Astrocyte (in vitro differentiated cells and primary cell): ENCODE measurements around the gene DCDC1. TPM values are rescaled to one million over a fixed set of nuclear protein-coding genes. Genes with fewer than 3 reads are reported as not detected.

Experiments used
- DNase-seq: peaks from one replicate; pipeline ENCODE4 v3.0.0-alpha.2; 2010; ENCODE audit warnings: low read depth
- FAIRE-seq: peaks from 2 replicates; lab custom pipeline; 2011; peaks lifted over from hg19 to GRCh38; lab: Jason Lieb, UNC
- H2AFZ ChIP-seq: 2 replicates; pipeline ENCODE4 v1.6.0; 2012; ENCODE audit warnings: low read depth, low read length, inconsistent platforms
- H3K27ac ChIP-seq: 2 replicates; pipeline ENCODE4 v1.5.1; 2011; ENCODE audit warnings: low read depth, low read length, inconsistent platforms
- H3K27me3 ChIP-seq: 2 replicates; pipeline ENCODE4 v1.6.0; 2011; ENCODE audit warnings: low read length, inconsistent platforms; ENCODE audit not compliant: insufficient read depth
- H3K36me3 ChIP-seq: 2 replicates; pipeline ENCODE4 v1.5.1; 2011; ENCODE audit warnings: low read length, inconsistent platforms; ENCODE audit not compliant: insufficient read depth
- H3K4me1 ChIP-seq: 2 replicates; pipeline ENCODE4 v1.5.1; 2011; ENCODE audit warnings: low read length, inconsistent platforms; ENCODE audit not compliant: insufficient read depth
- H3K4me2 ChIP-seq: 2 replicates; pipeline ENCODE4 v1.6.0; 2012; ENCODE audit warnings: low read length, inconsistent platforms
- H3K4me3 ChIP-seq: 2 replicates; pipeline ENCODE4 v1.5.1; 2011; ENCODE audit warnings: low read depth, mild to moderate bottlenecking, low read length, inconsistent platforms; ENCODE audit not compliant: insufficient read depth
- H3K79me2 ChIP-seq: 2 replicates; pipeline ENCODE4 v1.6.0; 2012; ENCODE audit warnings: mild to moderate bottlenecking, low read length, inconsistent platforms; ENCODE audit not compliant: insufficient read depth
- H3K9ac ChIP-seq: 2 replicates; pipeline ENCODE4 v1.6.0; 2012; ENCODE audit warnings: mild to moderate bottlenecking, low read length, inconsistent platforms
- H3K9me3 ChIP-seq: 2 replicates; pipeline ENCODE4 v1.5.1; 2012; ENCODE audit warnings: low read depth, mild to moderate bottlenecking, low read length, inconsistent platforms; ENCODE audit not compliant: insufficient read depth
- H4K20me1 ChIP-seq: 2 replicates; pipeline ENCODE4 v1.6.0; 2012; ENCODE audit warnings: low read length, inconsistent platforms; ENCODE audit not compliant: insufficient read depth
- H3K27ac Mint-ChIP-seq: one replicate; pipeline ENCODE4 v1.8.0; 2021; ENCODE audit warnings: mild to moderate bottlenecking, mixed read lengths; ENCODE audit not compliant: unreplicated experiment
- H3K27me3 Mint-ChIP-seq: one replicate; pipeline ENCODE4 v1.8.0; 2021; ENCODE audit warnings: low read depth, mixed read lengths; ENCODE audit not compliant: unreplicated experiment
- H3K36me3 Mint-ChIP-seq: one replicate; pipeline ENCODE4 v1.8.0; 2021; ENCODE audit warnings: low read depth, mixed read lengths; ENCODE audit not compliant: unreplicated experiment
- H3K4me1 Mint-ChIP-seq: one replicate; pipeline ENCODE4 v1.8.0; 2021; ENCODE audit warnings: low read depth, mixed read lengths; ENCODE audit not compliant: unreplicated experiment
- H3K4me3 Mint-ChIP-seq: one replicate; pipeline ENCODE4 v1.8.0; 2021; ENCODE audit warnings: mild to moderate bottlenecking, moderate library complexity, mixed read lengths; ENCODE audit not compliant: unreplicated experiment
- H3K9me3 Mint-ChIP-seq: one replicate; pipeline ENCODE4 v1.8.0; 2021; ENCODE audit warnings: mild to moderate bottlenecking, mixed read lengths; ENCODE audit not compliant: unreplicated experiment
- CTCF ChIP-seq: IDR thresholded peaks from 2 replicates; pipeline ENCODE4 v1.5.1; 2011; ENCODE audit warnings: low read depth, mild to moderate bottlenecking, inconsistent platforms, low read length, moderate library complexity; ENCODE audit not compliant: insufficient read depth
- EZH2 ChIP-seq: IDR thresholded peaks from 2 replicates; pipeline ENCODE4 v1.6.1; 2012; ENCODE audit warnings: mild to moderate bottlenecking, low read length, inconsistent platforms; ENCODE audit not compliant: insufficient read depth
- total RNA-seq: library from RNA; stranded (reverse); gene quantifications from 2 replicates; pipeline ENCODE4 v1.2.1, GENCODE V29; 2021

The DCDC1 gene
- total RNA-seq, 1 donor from 2014 or later, result 1.4 TPM

GRCh38 chr11:31267720-31268119, 101.8 kb downstream of the DCDC1 start:
- Mint-ChIP-seq H3K27ac (no peak overlapping the region), H3K36me3 (peaks cover 3% of the 10 kb centered on the region), H3K4me3 (no peak overlapping the region), H3K4me1 (peaks cover under 1% of the 10 kb centered on the region), H3K27me3 (no peaks in the 10 kb centered on the region), H3K9me3 (peaks cover 6% of the 10 kb centered on the region)
- Histone ChIP-seq H3K4me3 (no peak overlapping the region), H3K36me3 (no peaks in the 10 kb centered on the region), H3K9ac (no peak overlapping the region), H2AFZ (no peak overlapping the region), H3K4me2 (no peak overlapping the region), H3K79me2 (no peaks in the 10 kb centered on the region), H3K27ac (no peak overlapping the region), H3K27me3 (no peaks in the 10 kb centered on the region), H3K4me1 (no peaks in the 10 kb centered on the region), H4K20me1 (no peaks in the 10 kb centered on the region), H3K9me3 (no peaks in the 10 kb centered on the region)
- TF ChIP-seq CTCF (no peak), EZH2 (no peak)
- FAIRE-seq, result no peak
- DNase-seq, result no peak

DNA sequence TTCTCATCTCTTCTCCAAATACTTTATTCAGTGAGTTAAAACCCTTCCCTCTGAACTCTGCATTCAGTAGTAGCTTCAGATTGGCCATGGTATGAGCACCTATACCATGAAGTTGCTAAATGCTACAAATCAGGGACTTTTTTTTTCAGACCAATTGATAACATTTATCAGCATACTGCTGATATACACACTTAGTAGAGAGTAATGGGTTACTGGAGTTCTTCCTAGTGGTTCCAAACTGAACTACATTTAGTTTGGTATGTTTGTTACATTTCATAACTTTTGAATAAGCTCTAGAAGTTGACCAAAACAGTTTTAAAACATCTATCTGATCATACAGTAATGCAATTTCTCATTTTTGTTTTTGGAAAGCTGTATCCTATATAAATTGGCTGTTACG, 104.7 kb downstream of the DCDC1 start:
- no peak overlapping the region for H3K4me2 ChIP-seq
- no peaks in the 10 kb centered on the region for H3K9me3 Mint-ChIP-seq
- H3K79me2 ChIP-seq, result no peaks in the 10 kb centered on the region
- H3K27ac ChIP-seq, result no peak overlapping the region
- H3K27ac Mint-ChIP-seq, result no peak overlapping the region
- no peaks in the 10 kb centered on the region for H4K20me1 ChIP-seq
- H3K4me1 Mint-ChIP-seq, result peaks cover 3% of the 10 kb centered on the region
- H3K9ac ChIP-seq, result no peak overlapping the region
- no peak for FAIRE-seq
- H3K27me3 Mint-ChIP-seq, result no peaks in the 10 kb centered on the region
- H3K4me1 ChIP-seq, result no peaks in the 10 kb centered on the region
- no peak overlapping the region for H2AFZ ChIP-seq
- TF ChIP-seq EZH2, result no peak
- no peak for TF ChIP-seq CTCF
- no peak overlapping the region for H3K4me3 Mint-ChIP-seq
- no peak for DNase-seq
- no peaks in the 10 kb centered on the region for H3K27me3 ChIP-seq
- H3K9me3 ChIP-seq, result no peaks in the 10 kb centered on the region
- no peak overlapping the region for H3K4me3 ChIP-seq
- no peaks in the 10 kb centered on the region for H3K36me3 ChIP-seq
- H3K36me3 Mint-ChIP-seq, result no peaks in the 10 kb centered on the region

GRCh38 chr11:31262761-31263160, 106.8 kb downstream of the DCDC1 start:
- H3K9me3 Mint-ChIP-seq, result no peaks in the 10 kb centered on the region
- H3K4me2 ChIP-seq, result no peak overlapping the region
- no peaks in the 10 kb centered on the region for H3K4me1 ChIP-seq
- TF ChIP-seq EZH2, result no peak
- no peak for TF ChIP-seq CTCF
- no peak overlapping the region for H3K27ac ChIP-seq
- H2AFZ ChIP-seq, result peak overlapping the region; percentile 35
- H3K36me3 Mint-ChIP-seq, result no peaks in the 10 kb centered on the region
- H3K9ac ChIP-seq, result no peak overlapping the region
- no peaks in the 10 kb centered on the region for H3K27me3 ChIP-seq
- H3K36me3 ChIP-seq, result no peaks in the 10 kb centered on the region
- FAIRE-seq, result no peak
- no peaks in the 10 kb centered on the region for H4K20me1 ChIP-seq
- no peak overlapping the region for H3K27ac Mint-ChIP-seq
- peaks cover 3% of the 10 kb centered on the region for H3K4me1 Mint-ChIP-seq
- H3K27me3 Mint-ChIP-seq, result no peaks in the 10 kb centered on the region
- no peak overlapping the region for H3K4me3 ChIP-seq
- no peak overlapping the region for H3K4me3 Mint-ChIP-seq
- no peaks in the 10 kb centered on the region for H3K79me2 ChIP-seq
- no peaks in the 10 kb centered on the region for H3K9me3 ChIP-seq
- DNase-seq, result no peak
